Kidney epithelial cell (primary cell): ENCODE measurements around the gene FAM53B. TPM values are rescaled to one million over a fixed set of nuclear protein-coding genes. Genes with fewer than 3 reads are reported as not detected.

Experiments
- DNase-seq: peaks from one replicate; pipeline ENCODE4 v3.0.0-alpha.2; 2010; ENCODE audit warnings: low read depth
- H3K27me3 ChIP-seq: 2 replicates; pipeline ENCODE4 v1.6.0; 2011; ENCODE audit warnings: low read length; ENCODE audit not compliant: control insufficient read depth, insufficient read depth
- H3K36me3 ChIP-seq: 2 replicates; pipeline ENCODE4 v1.5.1; 2011; ENCODE audit warnings: low read length; ENCODE audit not compliant: control insufficient read depth, insufficient read depth
- H3K4me3 ChIP-seq: 2 replicates; pipeline ENCODE4 v1.5.1; 2011; ENCODE audit warnings: low read depth, mild to moderate bottlenecking, control low read depth, low read length
- total RNA-seq: library from RNA; depleted of rRNA; stranded (reverse); fragments of >200 nt; gene quantifications from 2 replicates; pipeline ENCODE4 v1.2.3, GENCODE V29; 2015
- TF ChIP-seq, protein P1 (sequence below): IDR thresholded peaks from 2 replicates; pipeline ENCODE4 v1.5.1; 2011; ENCODE audit warnings: mild to moderate bottlenecking, moderate library complexity, low read length, control low read depth, inconsistent platforms; ENCODE audit not compliant: insufficient read depth, poor library complexity, severe bottlenecking

Gene FAM53B
- total RNA-seq, 1 donor from 2014 or later: 16.1 TPM

DNA sequence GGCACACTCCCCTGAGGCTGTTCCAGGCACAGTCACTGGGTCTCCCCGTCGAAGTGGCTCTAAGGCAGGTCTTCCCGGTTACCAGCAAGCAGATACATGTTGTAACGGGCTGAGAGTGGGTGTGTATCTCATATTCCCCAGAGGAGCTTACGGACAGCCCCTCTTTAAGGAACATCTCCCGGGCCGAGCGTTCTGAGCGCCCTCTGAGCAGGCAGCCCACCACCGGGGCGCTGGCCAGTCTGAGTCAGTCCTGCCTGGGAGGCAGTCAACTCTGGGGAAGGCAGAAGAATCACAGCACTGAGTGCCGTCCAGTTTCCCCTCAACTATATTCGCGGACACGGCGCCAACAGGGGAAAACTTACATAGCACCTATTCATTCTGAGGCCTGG is 165.2 kb downstream of the FAM53B start:
- TF ChIP-seq, protein P1, sequence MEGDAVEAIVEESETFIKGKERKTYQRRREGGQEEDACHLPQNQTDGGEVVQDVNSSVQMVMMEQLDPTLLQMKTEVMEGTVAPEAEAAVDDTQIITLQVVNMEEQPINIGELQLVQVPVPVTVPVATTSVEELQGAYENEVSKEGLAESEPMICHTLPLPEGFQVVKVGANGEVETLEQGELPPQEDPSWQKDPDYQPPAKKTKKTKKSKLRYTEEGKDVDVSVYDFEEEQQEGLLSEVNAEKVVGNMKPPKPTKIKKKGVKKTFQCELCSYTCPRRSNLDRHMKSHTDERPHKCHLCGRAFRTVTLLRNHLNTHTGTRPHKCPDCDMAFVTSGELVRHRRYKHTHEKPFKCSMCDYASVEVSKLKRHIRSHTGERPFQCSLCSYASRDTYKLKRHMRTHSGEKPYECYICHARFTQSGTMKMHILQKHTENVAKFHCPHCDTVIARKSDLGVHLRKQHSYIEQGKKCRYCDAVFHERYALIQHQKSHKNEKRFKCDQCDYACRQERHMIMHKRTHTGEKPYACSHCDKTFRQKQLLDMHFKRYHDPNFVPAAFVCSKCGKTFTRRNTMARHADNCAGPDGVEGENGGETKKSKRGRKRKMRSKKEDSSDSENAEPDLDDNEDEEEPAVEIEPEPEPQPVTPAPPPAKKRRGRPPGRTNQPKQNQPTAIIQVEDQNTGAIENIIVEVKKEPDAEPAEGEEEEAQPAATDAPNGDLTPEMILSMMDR: no peak
- no peaks in the 10 kb centered on the region for H3K36me3 ChIP-seq
- no peak overlapping the region for H3K4me3 ChIP-seq
- DNase-seq: no peak
- H3K27me3 ChIP-seq: no peaks in the 10 kb centered on the region

DNA sequence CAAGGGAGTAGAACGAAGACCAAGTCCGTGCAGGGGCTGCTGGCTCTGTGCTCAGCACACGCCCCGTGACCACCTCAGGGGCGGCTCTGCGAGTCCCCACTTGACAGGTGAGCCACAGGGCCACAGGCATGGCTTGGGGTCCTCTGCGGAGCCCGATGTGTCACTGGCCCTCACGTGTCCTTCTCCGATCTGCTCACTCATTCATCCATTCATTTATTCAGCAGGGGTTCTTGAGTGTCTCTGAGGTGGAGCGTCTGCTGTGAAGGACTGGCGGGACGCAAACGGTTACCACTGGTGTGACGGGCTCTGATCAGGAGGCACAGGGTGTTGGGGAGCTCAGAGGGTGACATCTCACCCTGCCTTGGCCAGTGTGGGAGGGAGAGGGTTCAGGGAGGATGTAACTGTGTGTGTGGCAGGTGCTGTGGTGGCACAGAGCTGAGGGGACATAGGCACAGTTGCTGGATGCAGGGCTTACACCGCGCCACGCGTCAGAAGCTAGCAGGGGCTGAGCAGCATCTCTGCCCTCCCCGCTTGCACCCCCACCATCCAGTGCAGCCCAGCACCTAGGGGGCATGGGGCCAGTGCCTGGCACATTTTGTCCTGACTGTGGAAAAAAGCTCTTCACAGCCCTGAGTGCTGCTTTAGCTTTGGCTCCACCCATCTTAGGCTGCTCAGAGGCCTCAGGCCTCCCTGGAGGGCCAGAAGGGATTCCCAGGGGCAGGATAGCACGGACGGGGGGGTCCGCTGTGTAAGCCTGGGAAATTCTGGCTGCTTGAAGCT is 165.8 kb downstream of the FAM53B start:
- no peaks in the 10 kb centered on the region for H3K36me3 ChIP-seq
- no peak for DNase-seq
- no peak overlapping the region for H3K4me3 ChIP-seq
- TF ChIP-seq, protein P1: no peak
- H3K27me3 ChIP-seq: no peaks in the 10 kb centered on the region

DNA sequence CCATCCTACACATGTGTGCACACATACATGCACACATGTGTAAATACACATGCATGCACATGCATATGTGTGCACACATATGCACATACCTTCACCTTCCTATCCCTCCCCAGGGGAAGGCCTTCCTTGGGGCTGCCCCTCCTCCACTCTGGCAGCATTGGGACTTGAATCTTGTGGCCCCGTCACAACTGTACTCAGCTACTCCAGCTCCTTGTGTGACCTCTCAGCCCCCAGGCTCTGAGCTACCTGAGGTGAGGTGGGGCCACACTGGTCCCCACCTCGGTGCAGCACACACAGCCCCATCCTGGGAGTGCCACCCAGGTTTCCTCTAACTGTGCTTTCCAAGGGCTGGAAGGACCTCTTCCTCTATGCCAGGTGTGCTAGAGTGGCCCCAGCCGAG is 166.5 kb downstream of the FAM53B start:
- DNase-seq: no peak
- Histone ChIP-seq H3K4me3 (no peak overlapping the region), H3K27me3 (no peaks in the 10 kb centered on the region), H3K36me3 (no peaks in the 10 kb centered on the region)
- TF ChIP-seq, protein P1: no peak

DNA sequence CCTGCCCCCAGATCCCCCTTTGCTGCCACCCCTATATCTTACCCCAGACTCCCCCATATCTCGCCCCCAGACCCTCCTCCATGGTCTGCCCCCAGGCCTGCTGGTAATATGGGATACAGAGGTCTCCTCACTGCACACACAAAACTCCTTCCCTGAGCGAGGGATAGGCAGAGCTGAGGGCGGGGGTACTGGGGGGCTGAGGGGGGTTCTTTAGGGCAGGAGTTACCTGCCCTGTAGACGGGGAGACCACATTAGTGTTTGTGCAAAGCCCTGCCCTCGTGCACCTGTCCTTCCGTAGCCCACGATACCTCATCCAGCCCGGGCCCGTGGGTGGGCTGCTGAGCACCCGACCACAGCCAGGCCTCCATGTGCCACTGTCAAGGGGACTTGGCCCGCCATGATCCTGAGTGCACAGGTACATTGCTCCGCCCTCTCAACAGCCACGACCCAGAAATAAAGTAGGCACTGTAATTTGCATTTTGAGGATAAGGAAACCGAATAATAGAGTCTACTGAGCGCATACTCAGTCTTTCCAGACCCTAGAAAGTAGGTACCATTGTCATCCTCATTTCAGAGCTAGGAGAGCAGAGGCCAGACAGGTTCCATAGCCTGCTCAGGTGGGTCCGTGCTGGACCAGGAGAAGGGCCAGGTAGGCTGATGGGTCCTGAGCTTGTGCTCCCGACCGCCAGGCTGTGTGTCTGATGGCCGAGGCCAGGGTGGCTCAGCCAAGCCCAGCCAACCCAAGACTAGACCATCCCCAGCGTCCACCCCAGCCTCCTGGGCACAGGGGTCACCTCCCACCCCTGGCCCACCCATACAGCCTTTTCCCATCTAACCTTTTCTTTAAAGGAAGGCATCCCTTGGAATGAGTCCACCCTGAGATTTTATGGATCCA is 167.4 kb downstream of the FAM53B start:
- Histone ChIP-seq H3K4me3 (no peak overlapping the region), H3K27me3 (no peaks in the 10 kb centered on the region), H3K36me3 (no peaks in the 10 kb centered on the region)
- TF ChIP-seq, protein P1: no peak
- no peak for DNase-seq

DNA sequence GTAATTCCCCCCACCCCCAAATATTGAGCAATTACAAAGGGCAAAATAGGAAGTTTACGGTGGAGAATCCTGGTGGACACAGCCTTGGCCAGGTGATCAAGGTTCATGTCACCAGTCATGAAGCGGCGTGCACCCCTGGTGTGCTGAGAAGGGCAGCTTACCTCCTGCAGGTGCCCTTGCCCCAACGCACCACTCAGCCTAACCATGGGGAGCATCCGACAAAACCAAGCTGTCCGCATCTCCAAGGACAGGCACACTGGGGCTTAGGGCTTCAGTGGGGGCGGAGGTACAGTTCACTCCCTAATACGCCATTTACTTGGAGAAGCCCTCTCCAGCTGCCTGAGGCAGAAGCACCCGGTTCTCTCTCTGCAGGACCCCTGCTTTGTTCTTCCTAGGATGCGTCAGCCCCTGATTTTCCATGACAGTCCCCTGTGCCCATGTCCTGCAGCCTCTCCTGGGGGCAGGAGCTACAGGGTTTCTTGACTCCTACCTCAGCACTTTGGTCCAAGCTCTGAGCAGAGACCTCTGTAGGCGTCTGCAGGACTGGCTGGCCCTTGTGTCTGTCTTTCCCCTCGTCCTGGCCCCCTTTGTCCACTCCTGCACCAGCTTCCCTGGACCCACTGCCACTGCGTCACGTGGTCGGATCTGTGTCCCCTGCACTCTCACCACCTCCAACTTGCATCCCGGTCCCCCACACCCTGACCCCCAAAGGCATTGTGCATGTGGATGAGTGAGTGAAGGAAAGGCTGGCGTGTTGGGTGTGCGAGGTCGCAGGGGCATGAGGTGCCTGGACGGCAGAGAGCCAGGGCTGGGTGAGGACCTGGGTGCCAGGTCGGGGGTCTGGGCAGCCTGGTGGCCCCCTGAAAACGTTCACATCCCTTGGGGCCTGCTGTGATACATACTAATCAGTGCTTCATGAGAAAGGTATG is 168.8 kb downstream of the FAM53B start:
- Histone ChIP-seq H3K27me3 (no peaks in the 10 kb centered on the region), H3K36me3 (no peaks in the 10 kb centered on the region), H3K4me3 (no peak overlapping the region)
- DNase-seq: no peak
- TF ChIP-seq, protein P1: no peak
